Duodenal mucosa (tissue), 2 donors: ENCODE results near the gene MARVELD2.

Experiments used
- H3K27ac ChIP-seq: one replicate; pipeline ENCODE4 v1.7.0; 2013; ENCODE audit warnings: low read depth, low read length
- H3K27me3 ChIP-seq, 2 donors: one replicate each; pipeline ENCODE4 v1.7.0; 2013; ENCODE audit warnings: low read length in 2 of 2, control low read depth in 1 of 2; ENCODE audit not compliant: insufficient read depth in 2 of 2, control insufficient read depth in 1 of 2
- H3K36me3 ChIP-seq, 2 donors: one replicate each; pipeline ENCODE4 v1.7.0; 2013; ENCODE audit warnings: low read length in 2 of 2, control low read depth in 1 of 2; ENCODE audit not compliant: insufficient read depth in 2 of 2, control insufficient read depth in 1 of 2
- H3K4me1 ChIP-seq, 2 donors: one replicate each; pipeline ENCODE4 v1.7.0; 2013; ENCODE audit warnings: low read length in 2 of 2, control low read depth in 1 of 2; ENCODE audit not compliant: insufficient read depth in 2 of 2, control insufficient read depth in 1 of 2
- H3K4me3 ChIP-seq, 2 donors: one replicate each; pipeline ENCODE4 v1.7.0; 2013; ENCODE audit warnings: low read length in 2 of 2, low read depth in 1 of 2
- H3K9ac ChIP-seq, 2 donors: one replicate each; pipeline ENCODE4 v1.7.0; 2013; ENCODE audit warnings: low read length in 2 of 2, low read depth in 1 of 2
- H3K9me3 ChIP-seq, 2 donors: one replicate each; pipeline ENCODE4 v1.7.0; 2013; ENCODE audit warnings: low read length in 2 of 2, control low read depth in 1 of 2; ENCODE audit not compliant: control insufficient read depth in 1 of 2

The MARVELD2 gene

GRCh38 chr5:69492923-69493395 is 78.0 kb downstream of the MARVELD2 start:
- H3K4me1 ChIP-seq, result peaks cover 13 to 22% of the 10 kb centered on the region in 2 donors
- peak overlapping the region; percentile 85 for H3K27ac ChIP-seq
- peak overlapping the region; percentile 80 to 87 for H3K4me3 ChIP-seq
- H3K9ac ChIP-seq, result peak overlapping the region; percentile 88
- H3K36me3 ChIP-seq, result no peaks in the 10 kb centered on the region
- H3K27me3 ChIP-seq, result no peaks in the 10 kb centered on the region
- H3K9me3 ChIP-seq, result no peaks in the 10 kb centered on the region

- H3K9me3 ChIP-seq, result no peaks in the 10 kb centered on the region
- H3K9ac ChIP-seq, result peak overlapping the region; percentile 88
- peaks cover 13 to 22% of the 10 kb centered on the region in 2 donors for H3K4me1 ChIP-seq
- H3K4me3 ChIP-seq, result peak overlapping the region; percentile 80 to 87
- no peaks in the 10 kb centered on the region for H3K36me3 ChIP-seq
- H3K27ac ChIP-seq, result peak overlapping the region; percentile 85
- no peaks in the 10 kb centered on the region for H3K27me3 ChIP-seq
Measured at GRCh38 chr5:69493396-69494133, 78.6 kb downstream of the MARVELD2 start.
